Thyroid gland (tissue), 4 donors: ENCODE results near the gene MAGEH1. TPM values are rescaled to one million over a fixed set of nuclear protein-coding genes. Genes with fewer than 3 reads are reported as not detected.

Experiments used
- DNase-seq, 2 donors: peaks; one replicate each; pipeline ENCODE4 v3.0.0-alpha.2; 2019
- H3K27ac ChIP-seq, 3 donors: fragments of 200-600 bp; sonication (generic); 1 replicate in 2 of 3; 2 replicates in 1 of 3; pipeline ENCODE4 v1.5.1; 2016 to 2019; ENCODE audit warnings: mild to moderate bottlenecking in 1 of 3, moderate library complexity in 1 of 3
- H3K27me3 ChIP-seq: fragments of 200-600 bp; sonication (generic); one replicate; pipeline ENCODE4 v1.5.1; 2019
- H3K36me3 ChIP-seq, 2 donors: fragments of 200-600 bp; sonication (generic); one replicate each; pipeline ENCODE4 v1.5.1; 2016 to 2019
- H3K4me1 ChIP-seq, 2 donors: fragments of 200-600 bp; sonication (generic); one replicate each; pipeline ENCODE4 v1.5.1; 2017 to 2019
- H3K4me3 ChIP-seq, 3 donors: fragments of 200-600 bp; sonication (generic); replicated peaks in 1 of 3; 1 replicate in 2 of 3; 2 replicates in 1 of 3; pipeline ENCODE4 v1.5.1; 2016; ENCODE audit warnings: mild to moderate bottlenecking in 1 of 3
- H3K9me3 ChIP-seq: fragments of 200-600 bp; sonication (generic); one replicate; pipeline ENCODE4 v1.5.1; 2017
- POLR2A ChIP-seq, 2 donors: fragments of 450-650 bp; IDR thresholded peaks; one replicate each; pipeline ENCODE4 v1.6.1; 2017; ENCODE audit warnings: antibody characterized with exemption in 2 of 2, mild to moderate bottlenecking in 2 of 2, moderate library complexity in 1 of 2
- WGBS, 2 donors: methylation state at CpG; one replicate each; pipeline ENCODE4 v1.1.5; 2017; 5-methylcytosine and 5-hydroxymethylcytosine counted together
- intact Hi-C: fragments of 100-400 bp; cut with DNase I; formaldehyde crosslinking; loops from one replicate; pipeline ENCODE4 v1.15.1; 2023
- total RNA-seq, 4 donors: library from RNA; depleted of rRNA; stranded (reverse); fragments of >200 nt; gene quantifications; one replicate each; pipeline ENCODE4 v1.2.3, GENCODE V29; 2016
- TF ChIP-seq, protein P1 (sequence below), 6 experiments: fragments of 200-600 bp in 3 of 6; fragments of 450-650 bp in 3 of 6; sonication (generic) in 3 of 6; IDR thresholded peaks; one replicate each; pipeline ENCODE4 v1.5.1; 2016 to 2019; ENCODE audit warnings: antibody characterized with exemption in 6 of 6, mild to moderate bottlenecking in 2 of 6, inconsistent platforms in 1 of 6, moderate library complexity in 1 of 6

Gene MAGEH1
- total RNA-seq, 4 donors from 2014 or later = 34.5 to 74.0 (median 54.4) TPM

DNA sequence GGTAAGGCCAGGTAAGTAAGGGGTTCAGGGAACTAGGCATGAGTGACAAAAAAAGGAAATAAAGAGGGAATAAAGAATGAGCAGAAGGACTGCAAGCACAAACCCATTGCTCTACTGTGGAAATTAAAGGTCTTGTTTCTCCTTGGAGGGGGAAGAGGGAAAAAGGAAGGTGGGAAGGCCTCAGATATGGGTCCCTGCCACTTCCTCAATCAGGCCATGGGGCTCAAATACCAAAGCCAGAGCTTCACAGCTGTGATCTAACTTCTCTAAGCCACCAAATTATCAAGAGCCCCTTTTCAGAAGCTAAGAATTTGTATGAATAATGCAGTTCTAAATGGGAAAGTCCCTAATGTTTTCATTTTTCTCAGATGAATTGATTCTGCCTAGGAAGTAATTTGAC is 33.0 kb downstream of the MAGEH1 start:
- intact Hi-C loops = no loop called here
- TF ChIP-seq, protein P1, sequence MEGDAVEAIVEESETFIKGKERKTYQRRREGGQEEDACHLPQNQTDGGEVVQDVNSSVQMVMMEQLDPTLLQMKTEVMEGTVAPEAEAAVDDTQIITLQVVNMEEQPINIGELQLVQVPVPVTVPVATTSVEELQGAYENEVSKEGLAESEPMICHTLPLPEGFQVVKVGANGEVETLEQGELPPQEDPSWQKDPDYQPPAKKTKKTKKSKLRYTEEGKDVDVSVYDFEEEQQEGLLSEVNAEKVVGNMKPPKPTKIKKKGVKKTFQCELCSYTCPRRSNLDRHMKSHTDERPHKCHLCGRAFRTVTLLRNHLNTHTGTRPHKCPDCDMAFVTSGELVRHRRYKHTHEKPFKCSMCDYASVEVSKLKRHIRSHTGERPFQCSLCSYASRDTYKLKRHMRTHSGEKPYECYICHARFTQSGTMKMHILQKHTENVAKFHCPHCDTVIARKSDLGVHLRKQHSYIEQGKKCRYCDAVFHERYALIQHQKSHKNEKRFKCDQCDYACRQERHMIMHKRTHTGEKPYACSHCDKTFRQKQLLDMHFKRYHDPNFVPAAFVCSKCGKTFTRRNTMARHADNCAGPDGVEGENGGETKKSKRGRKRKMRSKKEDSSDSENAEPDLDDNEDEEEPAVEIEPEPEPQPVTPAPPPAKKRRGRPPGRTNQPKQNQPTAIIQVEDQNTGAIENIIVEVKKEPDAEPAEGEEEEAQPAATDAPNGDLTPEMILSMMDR (IDR thresholded peaks at IDR 0.05) = no peak
- no peak for TF ChIP-seq POLR2A (IDR thresholded peaks at IDR 0.05)
- Histone ChIP-seq H3K9me3 (no peaks in the 10 kb centered on the region), H3K4me3 (no peak overlapping the region), H3K36me3 (no peaks in the 10 kb centered on the region), H3K27me3 (no peaks in the 10 kb centered on the region), H3K4me1 (no peaks in the 10 kb centered on the region), H3K27ac (no peak overlapping the region)
- DNase-seq = no peak

DNA sequence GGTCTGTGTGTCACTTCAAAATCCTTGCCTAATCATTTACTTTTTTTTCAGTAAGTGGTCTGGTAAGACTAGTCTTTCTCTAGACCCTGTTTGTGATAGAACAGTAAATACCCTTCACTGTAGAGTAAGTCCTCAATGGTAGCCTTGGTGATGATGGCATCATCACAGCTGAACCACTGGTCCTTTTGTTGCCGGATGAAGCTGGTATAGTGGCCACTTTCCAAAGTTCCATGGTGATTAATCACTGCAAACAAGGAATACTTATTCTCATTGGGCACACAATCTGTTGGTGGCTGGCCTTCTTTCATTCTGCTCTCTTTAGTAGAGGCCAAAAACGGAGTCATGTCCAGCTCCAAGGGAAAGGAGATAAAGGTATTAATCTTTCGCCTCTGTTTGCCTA is 34.8 kb downstream of the MAGEH1 start:
- TF ChIP-seq, protein P1 (IDR thresholded peaks at IDR 0.05) = no peak
- no peak for TF ChIP-seq POLR2A (IDR thresholded peaks at IDR 0.05)
- H3K27ac ChIP-seq = no peak overlapping the region
- no peaks in the 10 kb centered on the region for H3K9me3 ChIP-seq
- 87 to 96% methylated on average over 3 of the region's 3 CpGs for WGBS, 2 donors
- no peak overlapping the region for H3K4me3 ChIP-seq
- intact Hi-C loops = no loop called here
- H3K36me3 ChIP-seq = no peaks in the 10 kb centered on the region
- no peaks in the 10 kb centered on the region for H3K4me1 ChIP-seq
- no peak for DNase-seq
- H3K27me3 ChIP-seq = no peaks in the 10 kb centered on the region

DNA sequence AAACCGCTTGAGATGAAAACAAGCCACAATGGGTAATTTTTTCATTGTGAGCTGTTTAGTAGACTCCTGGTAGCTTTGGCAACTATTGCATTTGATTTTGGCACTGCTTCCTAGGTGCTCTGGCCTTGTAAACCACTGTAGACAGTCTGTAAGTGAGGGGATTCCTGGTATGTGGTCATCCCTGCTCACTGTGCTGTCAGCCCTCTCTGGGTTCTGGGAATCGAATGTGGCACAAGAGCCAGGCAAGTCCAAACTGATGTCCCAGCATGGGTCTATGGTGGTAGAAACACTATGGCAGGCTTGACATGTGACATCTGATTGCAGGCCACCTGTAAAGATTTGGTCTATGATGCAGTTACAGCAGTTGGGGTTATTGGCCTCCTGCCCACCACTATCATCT is 35.2 kb downstream of the MAGEH1 start:
- 100% methylated on average over 1 of the region's 2 CpGs for WGBS, 2 donors

DNA sequence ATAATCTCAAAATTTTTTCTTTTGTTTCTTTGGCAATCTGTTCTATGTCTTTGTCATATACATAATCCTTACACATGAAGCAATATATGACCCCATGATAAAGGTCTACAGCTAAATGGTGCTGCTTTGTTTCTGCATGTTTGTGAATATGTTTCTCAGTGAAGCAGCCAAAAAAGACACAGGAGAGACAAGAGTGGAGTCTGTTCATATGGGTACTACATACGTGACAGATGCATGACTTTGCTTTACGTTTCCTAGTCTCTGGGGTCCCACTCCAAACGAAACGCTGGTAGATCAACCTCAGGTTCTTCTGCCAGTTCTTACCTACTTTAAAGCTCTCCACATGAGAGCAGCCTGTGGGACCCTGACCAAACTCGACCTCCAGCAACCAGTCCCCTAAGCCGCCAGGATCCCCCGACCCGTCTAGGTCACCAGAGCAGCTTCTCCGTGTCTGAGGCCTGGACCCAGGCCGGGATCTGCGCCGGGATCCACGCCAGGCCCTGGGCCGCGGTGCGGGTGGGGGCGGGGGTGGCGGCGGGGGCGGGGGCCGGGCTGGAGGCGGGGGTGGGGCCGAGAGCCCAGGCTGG is 36.2 kb downstream of the MAGEH1 start:
- TF ChIP-seq, protein P1 (IDR thresholded peaks at IDR 0.05) = no peak
- no peak for TF ChIP-seq POLR2A (IDR thresholded peaks at IDR 0.05)
- Histone ChIP-seq H3K36me3 (no peaks in the 10 kb centered on the region), H3K4me1 (no peaks in the 10 kb centered on the region), H3K27ac (peak overlapping the region; percentile 21 to 98 (median 90)), H3K9me3 (no peaks in the 10 kb centered on the region), H3K4me3 (peak overlapping the region in 1 of 3 donors; percentile 40), H3K27me3 (no peaks in the 10 kb centered on the region)
- intact Hi-C loops = no loop called here
- 15 to 42% methylated on average over 2 to 5 of the region's 23 CpGs for WGBS, 2 donors
- no peak for DNase-seq

More for the DNA sequence above, 35.2 kb downstream of the MAGEH1 start:
- Histone ChIP-seq H3K4me3 (no peak overlapping the region), H3K36me3 (no peaks in the 10 kb centered on the region), H3K9me3 (no peaks in the 10 kb centered on the region), H3K27me3 (no peaks in the 10 kb centered on the region), H3K27ac (no peak overlapping the region), H3K4me1 (no peaks in the 10 kb centered on the region)
- TF ChIP-seq, protein P1 (IDR thresholded peaks at IDR 0.05) = no peak
- TF ChIP-seq POLR2A (IDR thresholded peaks at IDR 0.05) = no peak
- intact Hi-C loops = no loop called here
- DNase-seq = no peak

DNA sequence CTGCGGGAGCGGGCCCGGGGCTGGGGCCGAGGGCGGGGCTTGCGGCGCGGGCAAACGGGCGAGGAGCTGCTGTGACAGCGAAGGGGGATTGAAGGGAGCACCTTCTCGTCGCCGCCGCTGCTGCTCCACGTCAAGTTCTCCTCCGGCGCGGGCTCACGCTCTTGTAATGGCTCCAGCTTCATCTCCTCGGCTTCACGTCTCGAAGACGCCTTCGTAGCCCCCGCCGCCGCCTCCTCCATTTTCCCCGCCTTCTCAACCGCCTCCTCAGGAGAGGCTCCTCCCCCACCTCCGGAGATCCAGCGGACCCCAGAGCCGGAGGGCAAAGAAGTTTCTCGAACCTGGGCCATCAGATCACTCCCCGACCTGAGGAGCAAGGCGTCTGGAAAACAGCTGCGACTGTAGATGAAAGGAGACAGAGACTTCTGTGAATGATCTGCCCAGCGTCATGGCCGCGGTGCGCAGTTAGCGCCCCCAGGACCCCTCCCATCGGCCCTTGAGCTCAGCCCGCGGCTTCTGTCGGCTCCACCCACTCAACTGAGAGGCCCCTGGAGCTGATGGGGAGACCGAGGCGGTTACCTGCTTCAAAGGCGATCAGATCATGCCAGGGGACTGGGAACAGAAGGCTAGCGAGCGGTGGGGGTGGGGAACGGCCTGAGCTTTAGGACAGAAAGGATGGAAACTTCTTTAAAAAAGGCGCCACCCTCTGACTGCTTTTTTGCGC is 36.8 kb downstream of the MAGEH1 start:
- H3K4me3 ChIP-seq = peak overlapping the region; percentile 1 to 40 (median 15)
- H3K4me1 ChIP-seq = no peaks in the 10 kb centered on the region
- TF ChIP-seq POLR2A (IDR thresholded peaks at IDR 0.05) = peak in 1 of 2 donors; percentile 36
- TF ChIP-seq, protein P1 (IDR thresholded peaks at IDR 0.05) = no peak
- intact Hi-C loops = no loop called here
- H3K36me3 ChIP-seq = no peaks in the 10 kb centered on the region
- DNase-seq = peak; percentile 66 to 69
- no peaks in the 10 kb centered on the region for H3K9me3 ChIP-seq
- WGBS, 2 donors = 0 to 3% methylated on average over 5 to 11 of the region's 54 CpGs
- no peaks in the 10 kb centered on the region for H3K27me3 ChIP-seq
- peak overlapping the region; percentile 77 to 98 (median 90) for H3K27ac ChIP-seq
